Kidney (tissue), 14 donors: ENCODE measurements around the gene S1PR3. TPM values are rescaled to one million over a fixed set of nuclear protein-coding genes. Genes with fewer than 3 reads are reported as not detected.

Experiments
- DNase-seq, 5 donors: peaks; one replicate each; pipeline ENCODE4 v3.0.0-alpha.2; 2013 to 2020
- FAIRE-seq: peaks from 2 replicates; lab custom pipeline; 2012; peaks lifted over from hg19 to GRCh38; lab: Jason Lieb, UNC
- H3K27ac ChIP-seq, 2 donors: one replicate each; pipeline ENCODE4 v1.7.0; 2013; ENCODE audit warnings: low read depth in 2 of 2, low read length in 2 of 2, inconsistent platforms in 1 of 2
- H3K27me3 ChIP-seq: one replicate; pipeline ENCODE4 v1.7.1; 2013; ENCODE audit warnings: low read length, inconsistent platforms; ENCODE audit not compliant: control insufficient read depth, insufficient read depth
- H3K36me3 ChIP-seq, 3 donors: one replicate each; pipeline versions ENCODE4 v1.7.0 to v1.7.1; 2013; ENCODE audit warnings: low read length in 3 of 3, control low read depth in 1 of 3, inconsistent platforms in 1 of 3; ENCODE audit not compliant: insufficient read depth in 3 of 3, control insufficient read depth in 2 of 3
- H3K4me1 ChIP-seq, 3 donors: one replicate each; pipeline versions ENCODE4 v1.7.0 to v1.7.1; 2013; ENCODE audit warnings: low read length in 3 of 3, inconsistent platforms in 1 of 3, low read depth in 1 of 3; ENCODE audit not compliant: control insufficient read depth in 2 of 3, insufficient read depth in 2 of 3
- H3K4me3 ChIP-seq, 3 donors: one replicate each; pipeline versions ENCODE4 v1.7.0 to v1.8.1; 2013; ENCODE audit warnings: low read length in 3 of 3, control low read depth in 1 of 3, inconsistent platforms in 1 of 3
- H3K9ac ChIP-seq, 3 donors: one replicate each; pipeline versions ENCODE4 v1.7.0 to v1.7.1; 2013; ENCODE audit warnings: low read length in 3 of 3, control low read depth in 1 of 3, inconsistent platforms in 1 of 3
- H3K9me3 ChIP-seq, 3 donors: one replicate each; pipeline versions ENCODE4 v1.7.0 to v1.7.1; 2013; ENCODE audit warnings: low read length in 3 of 3, control low read depth in 1 of 3, inconsistent platforms in 1 of 3; ENCODE audit not compliant: control insufficient read depth in 2 of 3, insufficient read depth in 1 of 3
- intact Hi-C: fragments of 100-400 bp; cut with DNase I; formaldehyde crosslinking; loops from one replicate; pipeline ENCODE4 v1.11.1; 2022
- polyA plus RNA-seq: library from polyadenylated mRNA; stranded (reverse); fragments of 350-450 nt; fragmentation: Illumina TruSeq; extraction: RNeasy Lipid Tissue Mini Kit (QIAGEN cat#74804); gene quantifications from one replicate; pipeline ENCODE4 v1.2.3, GENCODE V29; 2014; ENCODE audit warnings: low read depth, low replicate concordance; ENCODE audit not compliant: insufficient read depth
- total RNA-seq: library from RNA; stranded (reverse); fragmentation: NEBNext Ultra II Directional; extraction: Animal tissue kit (Norgen Biotek cat#: 25700); gene quantifications from one replicate; pipeline ENCODE4 v1.2.1, GENCODE V29; 2021
- TF ChIP-seq, protein P1 (sequence below): IDR thresholded peaks from 3 replicates; pipeline ENCODE4 v1.5.1; 2012; ENCODE audit warnings: mild to moderate bottlenecking, moderate library complexity, borderline replicate concordance; ENCODE audit not compliant: insufficient read depth; ENCODE audit errors: extremely low read depth
- donor health status: control.
- donor health status: control.
- donor health status: control.
- donor health status: control.
- donor health status: control.
- donor health status: DM: yes; HTN: yes; CAD: no.
- donor health status: Normal renal cell carcinoma (clear cell type).

Gene S1PR3
- total and polyA plus RNA-seq, 2 donors from 2014 or later = 12.4 to 36.4 TPM

DNA sequence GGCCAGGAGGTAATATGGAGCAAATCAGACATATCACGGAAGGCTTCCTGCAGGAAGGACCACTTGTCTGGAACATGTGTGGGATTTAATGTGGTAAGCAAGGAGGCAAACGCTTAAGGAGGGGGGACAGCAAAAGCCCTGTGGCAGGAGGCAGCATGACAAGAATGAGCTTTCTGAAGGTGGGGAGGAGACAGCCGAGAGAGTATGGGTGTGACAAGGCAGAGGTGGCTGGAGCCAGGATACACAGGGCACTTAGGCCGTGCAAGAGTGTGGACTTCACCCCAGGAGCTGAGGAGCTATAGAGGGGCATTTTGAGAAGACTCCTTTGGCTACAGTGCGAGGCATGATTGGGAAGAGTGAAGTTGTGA is 14.4 kb upstream of the S1PR3 start:
- DNase-seq = peak in 2 of 5 donors; percentile 1 to 4
- Histone ChIP-seq H3K9ac (no peak overlapping the region), H3K9me3 (peaks cover 0 to 3% (median 0%) of the 10 kb centered on the region in 3 donors), H3K27me3 (no peaks in the 10 kb centered on the region), H3K4me3 (no peak overlapping the region), H3K27ac (no peak overlapping the region), H3K36me3 (no peaks in the 10 kb centered on the region), H3K4me1 (no peaks in the 10 kb centered on the region)
- intact Hi-C loops = no loop called here
- no peak for FAIRE-seq
- TF ChIP-seq, protein P1, sequence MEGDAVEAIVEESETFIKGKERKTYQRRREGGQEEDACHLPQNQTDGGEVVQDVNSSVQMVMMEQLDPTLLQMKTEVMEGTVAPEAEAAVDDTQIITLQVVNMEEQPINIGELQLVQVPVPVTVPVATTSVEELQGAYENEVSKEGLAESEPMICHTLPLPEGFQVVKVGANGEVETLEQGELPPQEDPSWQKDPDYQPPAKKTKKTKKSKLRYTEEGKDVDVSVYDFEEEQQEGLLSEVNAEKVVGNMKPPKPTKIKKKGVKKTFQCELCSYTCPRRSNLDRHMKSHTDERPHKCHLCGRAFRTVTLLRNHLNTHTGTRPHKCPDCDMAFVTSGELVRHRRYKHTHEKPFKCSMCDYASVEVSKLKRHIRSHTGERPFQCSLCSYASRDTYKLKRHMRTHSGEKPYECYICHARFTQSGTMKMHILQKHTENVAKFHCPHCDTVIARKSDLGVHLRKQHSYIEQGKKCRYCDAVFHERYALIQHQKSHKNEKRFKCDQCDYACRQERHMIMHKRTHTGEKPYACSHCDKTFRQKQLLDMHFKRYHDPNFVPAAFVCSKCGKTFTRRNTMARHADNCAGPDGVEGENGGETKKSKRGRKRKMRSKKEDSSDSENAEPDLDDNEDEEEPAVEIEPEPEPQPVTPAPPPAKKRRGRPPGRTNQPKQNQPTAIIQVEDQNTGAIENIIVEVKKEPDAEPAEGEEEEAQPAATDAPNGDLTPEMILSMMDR = no peak

DNA sequence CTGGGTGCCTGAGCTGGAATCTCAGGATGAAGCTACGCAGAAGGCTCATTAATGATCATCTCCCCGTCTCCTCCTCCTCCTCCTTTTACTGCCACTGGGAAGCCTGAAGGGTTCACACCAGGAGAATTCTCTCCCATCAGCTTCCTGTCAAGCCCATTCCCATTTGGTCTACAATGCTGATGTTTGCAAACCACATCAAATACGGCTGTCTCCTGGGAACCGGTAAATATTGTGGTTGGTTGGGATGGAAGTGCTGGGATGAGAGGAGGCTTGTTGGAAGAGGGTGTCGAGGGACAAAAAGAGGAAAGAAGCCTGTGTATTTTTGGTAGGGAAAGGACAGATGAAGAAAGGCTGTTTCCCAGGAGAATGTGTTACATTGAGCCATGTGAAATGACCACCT is 13.2 kb upstream of the S1PR3 start:
- peak in 1 of 5 donors; percentile 9 for DNase-seq
- TF ChIP-seq, protein P1 = no peak
- Histone ChIP-seq H3K9ac (no peak overlapping the region), H3K27me3 (no peaks in the 10 kb centered on the region), H3K4me3 (no peak overlapping the region), H3K4me1 (no peaks in the 10 kb centered on the region), H3K9me3 (peaks cover 0 to 3% (median 0%) of the 10 kb centered on the region in 3 donors), H3K36me3 (no peaks in the 10 kb centered on the region), H3K27ac (no peak overlapping the region)
- intact Hi-C loops = no loop called here
- no peak for FAIRE-seq

DNA sequence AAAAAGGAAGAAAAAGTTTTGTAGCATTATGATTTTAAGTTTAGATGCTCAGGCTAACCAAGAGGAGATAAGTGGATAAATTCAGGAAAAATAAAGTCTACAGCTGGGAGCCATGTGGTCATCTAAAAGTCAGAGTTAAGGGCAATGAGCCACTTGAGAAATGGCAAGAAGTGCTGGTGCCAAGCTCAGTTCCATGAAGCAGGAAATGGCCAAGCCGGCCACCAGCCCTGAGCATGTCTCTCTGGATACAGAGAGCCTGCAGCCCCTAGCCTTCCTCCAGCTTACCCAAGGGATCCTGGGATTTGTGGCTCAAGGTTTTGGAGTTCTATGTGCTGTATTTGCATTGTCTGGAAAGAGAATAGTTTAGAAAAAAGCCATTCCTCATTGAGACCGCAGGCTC is 12.2 kb upstream of the S1PR3 start:
- H3K36me3 ChIP-seq = no peaks in the 10 kb centered on the region
- H3K4me1 ChIP-seq = no peaks in the 10 kb centered on the region
- TF ChIP-seq, protein P1 = no peak
- no peak overlapping the region for H3K9ac ChIP-seq
- FAIRE-seq = no peak
- intact Hi-C loops = no loop called here
- no peaks in the 10 kb centered on the region for H3K9me3 ChIP-seq
- no peak overlapping the region for H3K4me3 ChIP-seq
- H3K27me3 ChIP-seq = no peaks in the 10 kb centered on the region
- no peak for DNase-seq
- H3K27ac ChIP-seq = no peak overlapping the region

DNA sequence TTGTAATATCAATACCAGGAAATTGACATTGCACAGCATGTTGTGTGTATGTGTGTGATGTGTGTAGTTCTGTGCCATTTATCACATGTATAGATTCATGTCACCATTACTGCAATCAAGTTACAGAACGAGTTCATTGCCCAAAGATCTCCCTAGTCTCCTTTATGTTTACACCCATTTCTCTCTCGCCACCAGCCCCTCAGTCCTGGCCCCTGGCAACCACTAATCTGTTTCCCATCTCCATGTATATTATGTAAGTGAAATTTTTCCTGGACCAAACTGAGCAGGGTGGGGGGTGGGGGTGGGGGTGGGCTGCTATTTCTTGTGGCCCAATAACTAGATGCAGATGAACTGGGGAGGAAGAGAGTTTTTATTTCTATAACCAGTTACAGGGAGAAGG is 11.5 kb upstream of the S1PR3 start:
- intact Hi-C loops = no loop called here
- TF ChIP-seq, protein P1 = no peak
- Histone ChIP-seq H3K4me3 (no peak overlapping the region), H3K36me3 (no peaks in the 10 kb centered on the region), H3K27ac (no peak overlapping the region), H3K4me1 (no peaks in the 10 kb centered on the region), H3K9ac (no peak overlapping the region), H3K27me3 (no peaks in the 10 kb centered on the region), H3K9me3 (no peaks in the 10 kb centered on the region)
- no peak for DNase-seq
- FAIRE-seq = no peak
